Nephron progenitor cell (in vitro differentiated cells): ENCODE measurements around the gene TPCN1.

Experiments used
- DNase-seq: peaks from one replicate; pipeline ENCODE4 v3.0.0; 2021
- H3K27ac Mint-ChIP-seq: 2 replicates; pipeline ENCODE4 v1.8.0; 2021; ENCODE audit warnings: mild to moderate bottlenecking, moderate library complexity, mixed read lengths
- H3K27me3 Mint-ChIP-seq: 2 replicates; pipeline ENCODE4 v1.8.0; 2021; ENCODE audit warnings: mild to moderate bottlenecking, low read depth, mixed read lengths; ENCODE audit not compliant: poor library complexity
- H3K36me3 Mint-ChIP-seq: 2 replicates; pipeline ENCODE4 v1.8.0; 2021; ENCODE audit warnings: low read depth, mixed read lengths
- H3K4me1 Mint-ChIP-seq: 2 replicates; pipeline ENCODE4 v1.8.0; 2021; ENCODE audit warnings: mixed read lengths
- H3K4me3 Mint-ChIP-seq: 2 replicates; pipeline ENCODE4 v1.8.0; 2021; ENCODE audit warnings: mild to moderate bottlenecking, moderate library complexity, mixed read lengths
- H3K9me3 Mint-ChIP-seq: 2 replicates; pipeline ENCODE4 v1.8.0; 2021; ENCODE audit warnings: mild to moderate bottlenecking, moderate library complexity, mixed read lengths
- CTCF ChIP-seq: fragments of 200-600 bp; sonication (generic); IDR thresholded peaks from 2 replicates; pipeline ENCODE4 v1.5.0; 2021; ENCODE audit warnings: antibody characterized with exemption

The TPCN1 gene

GRCh38 chr12:113244047-113244460 is 22.8 kb downstream of the TPCN1 start:
- peak overlapping the region; percentile 67 for H3K4me3 Mint-ChIP-seq

GRCh38 chr12:113244478-113244958 is 23.3 kb downstream of the TPCN1 start:
- no peak for DNase-seq
- H3K9me3 Mint-ChIP-seq, result no peaks in the 10 kb centered on the region
- peak overlapping the region; percentile 98 for H3K27ac Mint-ChIP-seq
- H3K4me3 Mint-ChIP-seq, result peak overlapping the region; percentile 67
- H3K27me3 Mint-ChIP-seq, result peaks cover 16% of the 10 kb centered on the region
- H3K4me1 Mint-ChIP-seq, result peaks cover 89% of the 10 kb centered on the region
- TF ChIP-seq CTCF, result no peak
- peaks cover 10% of the 10 kb centered on the region for H3K36me3 Mint-ChIP-seq

More at GRCh38 chr12:113244047-113244460, 22.8 kb downstream of the TPCN1 start:
- H3K36me3 Mint-ChIP-seq, result peaks cover 10% of the 10 kb centered on the region
- H3K27me3 Mint-ChIP-seq, result peaks cover 16% of the 10 kb centered on the region
- H3K4me1 Mint-ChIP-seq, result peaks cover 89% of the 10 kb centered on the region
- peak overlapping the region; percentile 98 for H3K27ac Mint-ChIP-seq
- DNase-seq, result no peak
- H3K9me3 Mint-ChIP-seq, result no peaks in the 10 kb centered on the region
- no peak for TF ChIP-seq CTCF

GRCh38 chr12:113245695-113246477 is 24.6 kb downstream of the TPCN1 start:
- H3K9me3 Mint-ChIP-seq, result no peaks in the 10 kb centered on the region
- H3K4me3 Mint-ChIP-seq, result peak overlapping the region; percentile 69
- peak overlapping the region; percentile 96 for H3K27ac Mint-ChIP-seq
- no peak for TF ChIP-seq CTCF
- peaks cover 81% of the 10 kb centered on the region for H3K4me1 Mint-ChIP-seq
- peak; percentile 62 for DNase-seq
- peaks cover 10% of the 10 kb centered on the region for H3K36me3 Mint-ChIP-seq
- peaks cover 16% of the 10 kb centered on the region for H3K27me3 Mint-ChIP-seq

GRCh38 chr12:113246478-113247122 is 25.3 kb downstream of the TPCN1 start:
- H3K4me1 Mint-ChIP-seq, result peaks cover 75% of the 10 kb centered on the region
- DNase-seq, result peak; percentile 46
- no peaks in the 10 kb centered on the region for H3K9me3 Mint-ChIP-seq
- peak overlapping the region; percentile 69 for H3K4me3 Mint-ChIP-seq
- TF ChIP-seq CTCF, result no peak
- peaks cover 16% of the 10 kb centered on the region for H3K27me3 Mint-ChIP-seq
- peaks cover 11% of the 10 kb centered on the region for H3K36me3 Mint-ChIP-seq
- peak overlapping the region; percentile 96 for H3K27ac Mint-ChIP-seq

GRCh38 chr12:113247123-113248050 is 26.1 kb downstream of the TPCN1 start:
- Mint-ChIP-seq H3K27ac (peak overlapping the region; percentile 96), H3K4me3 (peak overlapping the region; percentile 36), H3K36me3 (peaks cover 19% of the 10 kb centered on the region), H3K4me1 (peaks cover 70% of the 10 kb centered on the region), H3K27me3 (peaks cover 12% of the 10 kb centered on the region), H3K9me3 (no peaks in the 10 kb centered on the region)
- DNase-seq, result no peak
- no peak for TF ChIP-seq CTCF
